WTC11 (cell line): ENCODE measurements around the gene MTCL1. TPM values are rescaled to one million over a fixed set of nuclear protein-coding genes. Genes with fewer than 3 reads are reported as not detected.

Experiments
- ATAC-seq: fragments of 200-7000 bp; cut with Tn5 transposase; 2 replicates; pipeline ENCODE4 v1.10.0; 2021; ENCODE audit warnings: mild to moderate bottlenecking, moderate library complexity
- CTCF ChIA-PET: fragments of 300-600 bp; sonication (Branson Sonifier 250); formaldehyde crosslinking; loops from one replicate; lab custom pipeline; 2021; ENCODE audit warnings: antibody characterized with exemption; lab: Charles Lee
- POLR2A ChIA-PET: fragments of 350-600 bp; sonication (Branson Sonifier 250); formaldehyde crosslinking; loops from one replicate; lab custom pipeline; 2021; ENCODE audit warnings: antibody characterized with exemption; lab: Charles Lee
- DNase-seq: peaks from one replicate; pipeline ENCODE4 v3.0.0; 2021; ENCODE audit warnings: low spot score
- H3K27ac Mint-ChIP-seq: 2 replicates; pipeline ENCODE4 v1.8.0; 2021; ENCODE audit warnings: mixed read lengths
- H3K27me3 Mint-ChIP-seq: 2 replicates; pipeline ENCODE4 v1.8.0; 2021; ENCODE audit warnings: low read depth, mild to moderate bottlenecking, moderate library complexity, mixed read lengths
- H3K36me3 Mint-ChIP-seq: 2 replicates; pipeline ENCODE4 v1.8.0; 2021; ENCODE audit warnings: mixed read lengths
- H3K4me1 Mint-ChIP-seq: 2 replicates; pipeline ENCODE4 v1.8.0; 2022; ENCODE audit warnings: mixed read lengths
- H3K4me3 Mint-ChIP-seq: 2 replicates; pipeline ENCODE4 v1.8.0; 2021; ENCODE audit warnings: mild to moderate bottlenecking, moderate library complexity, mixed read lengths
- H3K9me3 Mint-ChIP-seq: 2 replicates; pipeline ENCODE4 v1.8.0; 2021; ENCODE audit warnings: mixed read lengths
- CBFB ChIP-seq: sonication (generic); formaldehyde crosslinking; IDR thresholded peaks from 2 replicates; pipeline ENCODE4 v1.8.1; 2022; ENCODE audit warnings: mild to moderate bottlenecking, low read depth, missing genetic modification reagents
- CDX4 ChIP-seq: fragments of 250-450 bp; sonication (Bioruptor Pico); IDR thresholded peaks from 2 replicates; pipeline ENCODE4 v1.9.0; 2021; ENCODE audit warnings: moderate library complexity, mild to moderate bottlenecking, inconsistent platforms, borderline replicate concordance
- CTCF ChIP-seq: fragments of 200-600 bp; IDR thresholded peaks from 2 replicates; pipeline ENCODE4 v1.8.0; 2022; ENCODE audit warnings: antibody characterized with exemption
- E2F1 ChIP-seq: sonication (generic); formaldehyde crosslinking; IDR thresholded peaks from 2 replicates; pipeline ENCODE4 v1.8.0; 2022; ENCODE audit warnings: mild to moderate bottlenecking, missing genetic modification reagents
- E2F5 ChIP-seq: sonication (generic); formaldehyde crosslinking; IDR thresholded peaks from 2 replicates; pipeline ENCODE4 v1.8.1; 2022; ENCODE audit warnings: mild to moderate bottlenecking, moderate library complexity, missing genetic modification reagents
- ERG ChIP-seq: fragments of 250-450 bp; sonication (Bioruptor Pico); IDR thresholded peaks from 2 replicates; pipeline ENCODE4 v1.8.0; 2021; ENCODE audit warnings: mild to moderate bottlenecking
- ESRRA ChIP-seq: sonication (generic); formaldehyde crosslinking; IDR thresholded peaks from 2 replicates; pipeline ENCODE4 v1.8.1; 2022; ENCODE audit warnings: mild to moderate bottlenecking, missing genetic modification reagents, borderline replicate concordance
- ETV6 ChIP-seq: sonication (generic); formaldehyde crosslinking; IDR thresholded peaks from 2 replicates; pipeline ENCODE4 v1.8.1; 2022; ENCODE audit warnings: mild to moderate bottlenecking, missing genetic modification reagents
- FOXK1 ChIP-seq: sonication (generic); formaldehyde crosslinking; IDR thresholded peaks from 2 replicates; pipeline ENCODE4 v1.8.0; 2022; ENCODE audit warnings: mild to moderate bottlenecking, moderate library complexity, missing genetic modification reagents
- FOXP1 ChIP-seq: sonication (generic); formaldehyde crosslinking; IDR thresholded peaks from 2 replicates; pipeline ENCODE4 v1.8.0; 2022; ENCODE audit warnings: missing genetic modification reagents, mild to moderate bottlenecking, moderate library complexity, borderline replicate concordance
- FOXP4 ChIP-seq: sonication (generic); formaldehyde crosslinking; IDR thresholded peaks from 2 replicates; pipeline ENCODE4 v1.8.0; 2022; ENCODE audit warnings: mild to moderate bottlenecking, missing genetic modification reagents
- HMGA2 ChIP-seq: fragments of 250-450 bp; sonication (Bioruptor Pico); IDR thresholded peaks from 2 replicates; pipeline ENCODE4 v1.4.0; 2021; ENCODE audit warnings: mild to moderate bottlenecking, moderate library complexity
- JAZF1 ChIP-seq: fragments of 250-450 bp; sonication (Bioruptor Pico); IDR thresholded peaks from 2 replicates; pipeline ENCODE4 v1.9.0; 2021; ENCODE audit warnings: moderate library complexity, mild to moderate bottlenecking, inconsistent platforms
- JUN ChIP-seq: sonication (generic); formaldehyde crosslinking; IDR thresholded peaks from 2 replicates; pipeline ENCODE4 v1.8.0; 2023; ENCODE audit warnings: mild to moderate bottlenecking, missing genetic modification reagents
- KAT7 ChIP-seq: sonication (generic); formaldehyde crosslinking; IDR thresholded peaks from 2 replicates; pipeline ENCODE4 v1.8.1; 2023; ENCODE audit warnings: missing genetic modification reagents, mild to moderate bottlenecking, borderline replicate concordance
- NR1H2 ChIP-seq: sonication (generic); formaldehyde crosslinking; IDR thresholded peaks from 2 replicates; pipeline ENCODE4 v1.9.0; 2021; ENCODE audit warnings: mild to moderate bottlenecking, moderate library complexity, missing genetic modification reagents
- OVOL2 ChIP-seq: fragments of 250-450 bp; sonication (Bioruptor Pico); IDR thresholded peaks from 2 replicates; pipeline ENCODE4 v1.9.0; 2021; ENCODE audit warnings: mild to moderate bottlenecking, borderline replicate concordance
- SOX15 ChIP-seq: fragments of 250-450 bp; sonication (Bioruptor Pico); IDR thresholded peaks from 2 replicates; pipeline ENCODE4 v1.9.0; 2021; ENCODE audit warnings: mild to moderate bottlenecking
- TP53 ChIP-seq: sonication (generic); formaldehyde crosslinking; IDR thresholded peaks from 2 replicates; pipeline ENCODE4 v1.8.1; 2023; ENCODE audit warnings: mild to moderate bottlenecking, missing genetic modification reagents
- ZBTB21 ChIP-seq: sonication (generic); formaldehyde crosslinking; IDR thresholded peaks from 2 replicates; pipeline ENCODE4 v1.8.1; 2023; ENCODE audit warnings: mild to moderate bottlenecking, missing genetic modification reagents, borderline replicate concordance
- ZBTB43 ChIP-seq: sonication (generic); formaldehyde crosslinking; IDR thresholded peaks from 2 replicates; pipeline ENCODE4 v1.8.1; 2023; ENCODE audit warnings: mild to moderate bottlenecking, missing genetic modification reagents
- ZNF232 ChIP-seq: sonication (generic); formaldehyde crosslinking; IDR thresholded peaks from 2 replicates; pipeline ENCODE4 v1.8.0; 2022; ENCODE audit warnings: mild to moderate bottlenecking, missing genetic modification reagents
- ZNF423 ChIP-seq: fragments of 250-450 bp; sonication (Bioruptor Pico); IDR thresholded peaks from 2 replicates; pipeline ENCODE4 v2.1.2; 2022; ENCODE audit warnings: mild to moderate bottlenecking, moderate library complexity
- ZNF671 ChIP-seq: fragments of 250-450 bp; sonication (Bioruptor Pico); IDR thresholded peaks from 2 replicates; pipeline ENCODE4 v1.8.0; 2021; ENCODE audit warnings: mild to moderate bottlenecking
- total RNA-seq: library from RNA; stranded (reverse); gene quantifications from 3 replicates; pipeline ENCODE4 v1.2.3, GENCODE V29; 2021

The MTCL1 gene
- total RNA-seq, 1 experiment from 2014 or later: 64.3 TPM

GRCh38 chr18:8865934-8866333, 160.6 kb downstream of the MTCL1 start (continued):
- TF ChIP-seq TP53 (CRISPR knock-in tag) (no peak), ESRRA (CRISPR knock-in tag) (no peak), ZBTB43 (CRISPR knock-in tag) (no peak)

- Mint-ChIP-seq H3K36me3 (no peaks in the 10 kb centered on the region), H3K27me3 (no peaks in the 10 kb centered on the region), H3K27ac (no peak overlapping the region), H3K9me3 (peaks cover 12% of the 10 kb centered on the region), H3K4me3 (no peak overlapping the region), H3K4me1 (0 out of 2 replicates have a peak, but pooled peaks cover 2% of the 10 kb centered on the region)
- TF ChIP-seq E2F1 (CRISPR knock-in tag) (no peak), KAT7 (CRISPR knock-in tag) (no peak), ERG (CRISPR knock-in tag) (no peak), ZNF671 (CRISPR knock-in tag) (no peak), NR1H2 (CRISPR knock-in tag) (no peak), HMGA2 (CRISPR knock-in tag) (no peak), ETV6 (CRISPR knock-in tag) (no peak), JUN (no peak), CBFB (no peak), E2F5 (CRISPR knock-in tag) (no peak), CDX4 (CRISPR knock-in tag) (no peak), ZNF423 (no peak), ZNF232 (CRISPR knock-in tag) (no peak)
- no peak for ATAC-seq
- no peak for DNase-seq
- CTCF ChIA-PET: no interaction called here
- POLR2A ChIA-PET: no interaction called here
Observed at GRCh38 chr18:8866679-8867078, 161.3 kb downstream of the MTCL1 start.

- ChIA-PET POLR2A (no interaction called here), CTCF (no interaction called here)
- Mint-ChIP-seq H3K9me3 (peaks cover 17% of the 10 kb centered on the region), H3K4me1 (0 out of 2 replicates have a peak, but pooled peaks cover 2% of the 10 kb centered on the region), H3K36me3 (no peaks in the 10 kb centered on the region), H3K4me3 (no peak overlapping the region), H3K27ac (no peak overlapping the region), H3K27me3 (no peaks in the 10 kb centered on the region)
- ATAC-seq (peak; percentile 36), DNase-seq (no peak)
- TF ChIP-seq JAZF1 (CRISPR knock-in tag) (no peak), SOX15 (no peak), ZBTB21 (CRISPR knock-in tag) (no peak), CTCF (no peak), FOXP1 (CRISPR knock-in tag) (no peak), FOXP4 (CRISPR knock-in tag) (no peak), OVOL2 (no peak), FOXK1 (CRISPR knock-in tag) (no peak)
Observed at GRCh38 chr18:8868276-8868675, 162.9 kb downstream of the MTCL1 start.
